ENCODE measurements around the gene PRDM11. TPM values are rescaled to one million over a fixed set of nuclear protein-coding genes. Genes with fewer than 3 reads are reported as not detected.

Gene PRDM11
- total RNA-seq, 2 experiments from 2014 or later: 4.5 to 8.4 TPM

DNA sequence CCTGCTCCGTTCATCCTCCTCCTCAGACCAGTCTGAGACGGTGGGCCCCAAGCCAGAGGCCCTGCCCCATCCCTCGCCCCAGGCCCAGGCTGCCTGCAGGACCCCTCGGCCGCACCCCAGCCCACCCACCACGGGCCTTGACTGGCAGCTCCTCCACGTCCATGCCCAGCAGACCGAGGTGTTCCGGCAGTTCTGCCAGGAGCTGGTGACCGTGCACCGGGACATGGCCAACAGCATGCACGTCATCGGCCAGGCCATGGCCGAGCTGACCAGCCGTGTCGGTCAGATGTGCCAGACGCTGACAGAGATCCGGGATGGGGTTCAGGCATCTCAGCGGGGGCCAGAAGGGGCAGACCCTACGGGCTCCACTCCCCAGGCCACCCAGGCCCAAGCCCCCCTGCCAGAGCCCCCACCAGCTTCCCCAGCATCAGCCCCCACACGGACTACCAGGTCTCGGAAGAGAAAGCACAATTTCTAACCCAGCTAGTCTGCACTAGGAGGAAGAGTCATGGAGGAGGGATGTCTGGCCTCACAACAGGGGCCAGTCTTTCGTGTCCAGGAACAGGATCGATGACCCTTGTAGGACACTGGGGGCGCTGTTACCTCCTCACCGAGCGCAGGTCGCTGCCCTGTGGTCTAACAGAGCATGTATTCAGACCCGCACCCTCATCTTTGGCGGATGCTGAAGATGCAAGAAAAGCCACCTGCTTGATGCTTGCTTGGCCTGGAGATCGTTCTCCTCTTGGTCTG is 66.3 kb downstream of the PRDM11 start:
- Histone ChIP-seq H4K20me1 (ENCODE audit: insufficient read depth, low read length) (no peaks in the 10 kb centered on the region), H3K4me3 (ENCODE audit: low read depth, low read length, poor library complexity, severe bottlenecking) (no peak overlapping the region), H3K27ac (ENCODE audit: low read depth, low read length, poor library complexity, severe bottlenecking) (no peak overlapping the region), H3K36me3 (ENCODE audit: insufficient read depth, low read length) (no peaks in the 10 kb centered on the region), H3K4me1 (ENCODE audit: insufficient read depth, low read length, poor library complexity, severe bottlenecking) (no peaks in the 10 kb centered on the region), H3K9me2 (ENCODE audit: insufficient read depth, low read length) (no peaks in the 10 kb centered on the region), H3K9me3 (ENCODE audit: low read length) (no peaks in the 10 kb centered on the region), H3K79me2 (ENCODE audit: insufficient read depth, low read depth, low read length) (no peaks in the 10 kb centered on the region), H2AFZ (ENCODE audit: low read length) (no peak overlapping the region), H3K4me2 (ENCODE audit: low read length) (no peak overlapping the region)
- no peak for DNase-seq (ENCODE audit: low spot score)
- TF ChIP-seq EZH2phosphoT487 (IDR thresholded peaks at IDR 0.05; ENCODE audit: borderline replicate concordance, low read depth, low read length): no peak
- TF ChIP-seq, protein P1, sequence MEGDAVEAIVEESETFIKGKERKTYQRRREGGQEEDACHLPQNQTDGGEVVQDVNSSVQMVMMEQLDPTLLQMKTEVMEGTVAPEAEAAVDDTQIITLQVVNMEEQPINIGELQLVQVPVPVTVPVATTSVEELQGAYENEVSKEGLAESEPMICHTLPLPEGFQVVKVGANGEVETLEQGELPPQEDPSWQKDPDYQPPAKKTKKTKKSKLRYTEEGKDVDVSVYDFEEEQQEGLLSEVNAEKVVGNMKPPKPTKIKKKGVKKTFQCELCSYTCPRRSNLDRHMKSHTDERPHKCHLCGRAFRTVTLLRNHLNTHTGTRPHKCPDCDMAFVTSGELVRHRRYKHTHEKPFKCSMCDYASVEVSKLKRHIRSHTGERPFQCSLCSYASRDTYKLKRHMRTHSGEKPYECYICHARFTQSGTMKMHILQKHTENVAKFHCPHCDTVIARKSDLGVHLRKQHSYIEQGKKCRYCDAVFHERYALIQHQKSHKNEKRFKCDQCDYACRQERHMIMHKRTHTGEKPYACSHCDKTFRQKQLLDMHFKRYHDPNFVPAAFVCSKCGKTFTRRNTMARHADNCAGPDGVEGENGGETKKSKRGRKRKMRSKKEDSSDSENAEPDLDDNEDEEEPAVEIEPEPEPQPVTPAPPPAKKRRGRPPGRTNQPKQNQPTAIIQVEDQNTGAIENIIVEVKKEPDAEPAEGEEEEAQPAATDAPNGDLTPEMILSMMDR (conservative IDR thresholded peaks at IDR 0.05; ENCODE audit: low read length): peak; percentile 33; the same call in 1 of the 2 replicates
- no TSS peak for BruUV-seq (replicated peaks)
- ChIA-PET CTCF (ENCODE audit: unreplicated experiment) (no interaction called here), POLR2A (no interaction called here)
- intact Hi-C loops (cut with micrococcal nuclease; ENCODE audit: unreplicated experiment): no loop called here

DNA sequence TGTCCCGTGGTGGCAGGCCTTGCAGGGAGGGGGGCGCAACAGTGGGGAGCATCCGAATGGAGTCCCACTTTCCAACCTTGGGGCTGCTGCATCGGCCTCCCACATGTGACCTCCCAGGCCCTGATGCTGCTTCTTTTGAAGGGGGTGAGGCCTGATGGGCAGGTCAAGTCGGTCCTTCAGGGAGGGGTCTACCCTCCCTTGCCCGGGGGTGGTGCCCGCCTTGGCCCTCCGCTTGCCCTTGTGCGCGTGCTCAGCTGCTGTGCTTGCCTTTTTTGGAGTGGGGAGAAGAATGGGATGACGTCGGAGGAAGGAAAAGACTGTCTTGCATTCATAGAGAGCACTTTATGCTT is 66.9 kb downstream of the PRDM11 start:
- intact Hi-C loops (cut with micrococcal nuclease; ENCODE audit: unreplicated experiment): no loop called here
- no peak overlapping the region for H3K4me2 ChIP-seq (ENCODE audit: low read length)
- ChIA-PET POLR2A (no interaction called here), CTCF (ENCODE audit: unreplicated experiment) (no interaction called here)
- no peaks in the 10 kb centered on the region for H3K4me1 ChIP-seq (ENCODE audit: insufficient read depth, low read length, poor library complexity, severe bottlenecking)
- BruUV-seq (replicated peaks): no TSS peak
- no peak for DNase-seq (ENCODE audit: low spot score)
- no peaks in the 10 kb centered on the region for H3K36me3 ChIP-seq (ENCODE audit: insufficient read depth, low read length)
- H3K79me2 ChIP-seq (ENCODE audit: insufficient read depth, low read depth, low read length): no peaks in the 10 kb centered on the region
- no peaks in the 10 kb centered on the region for H3K9me3 ChIP-seq (ENCODE audit: low read length)
- no peak for TF ChIP-seq EZH2phosphoT487 (IDR thresholded peaks at IDR 0.05; ENCODE audit: borderline replicate concordance, low read depth, low read length)
- TF ChIP-seq, protein P1 (conservative IDR thresholded peaks at IDR 0.05; ENCODE audit: low read length): 0 out of 2 replicates have a peak, but pooled peaks have one; percentile 2
- no peaks in the 10 kb centered on the region for H3K9me2 ChIP-seq (ENCODE audit: insufficient read depth, low read length)
- no peak overlapping the region for H2AFZ ChIP-seq (ENCODE audit: low read length)
- no peak overlapping the region for H3K27ac ChIP-seq (ENCODE audit: low read depth, low read length, poor library complexity, severe bottlenecking)
- no peaks in the 10 kb centered on the region for H4K20me1 ChIP-seq (ENCODE audit: insufficient read depth, low read length)
- H3K4me3 ChIP-seq (ENCODE audit: low read depth, low read length, poor library complexity, severe bottlenecking): no peak overlapping the region

DNA sequence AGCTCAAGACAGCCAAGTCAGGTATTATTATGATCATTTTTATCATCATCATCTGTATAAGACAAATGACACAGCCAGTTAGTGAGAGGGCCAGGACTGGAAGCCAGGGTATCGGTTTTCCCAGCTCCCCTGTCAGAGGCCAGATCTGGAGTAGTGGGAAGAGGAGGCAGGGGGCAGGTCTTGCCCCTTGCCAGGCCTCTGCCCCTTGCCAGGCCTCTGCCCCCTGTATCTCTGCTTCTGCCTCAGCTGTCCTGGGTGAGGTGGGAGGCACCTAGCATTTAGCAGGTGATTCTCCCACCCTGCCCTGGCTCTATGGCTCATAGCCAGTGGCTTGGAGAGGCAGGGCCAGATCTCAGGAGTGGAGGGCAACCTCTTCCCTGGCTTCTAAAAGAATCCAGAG is 67.3 kb downstream of the PRDM11 start:
- DNase-seq (ENCODE audit: low spot score): no peak
- no TSS peak for BruUV-seq (replicated peaks)
- Histone ChIP-seq H3K27ac (ENCODE audit: low read depth, low read length, poor library complexity, severe bottlenecking) (no peak overlapping the region), H3K9me3 (ENCODE audit: low read length) (no peaks in the 10 kb centered on the region), H3K79me2 (ENCODE audit: insufficient read depth, low read depth, low read length) (no peaks in the 10 kb centered on the region), H3K4me1 (ENCODE audit: insufficient read depth, low read length, poor library complexity, severe bottlenecking) (no peaks in the 10 kb centered on the region), H2AFZ (ENCODE audit: low read length) (no peak overlapping the region), H4K20me1 (ENCODE audit: insufficient read depth, low read length) (no peaks in the 10 kb centered on the region), H3K9me2 (ENCODE audit: insufficient read depth, low read length) (no peaks in the 10 kb centered on the region), H3K4me2 (ENCODE audit: low read length) (no peak overlapping the region), H3K36me3 (ENCODE audit: insufficient read depth, low read length) (no peaks in the 10 kb centered on the region), H3K4me3 (ENCODE audit: low read depth, low read length, poor library complexity, severe bottlenecking) (no peak overlapping the region)
- intact Hi-C loops (cut with micrococcal nuclease; ENCODE audit: unreplicated experiment): no loop called here
- TF ChIP-seq EZH2phosphoT487 (IDR thresholded peaks at IDR 0.05; ENCODE audit: borderline replicate concordance, low read depth, low read length): no peak
- TF ChIP-seq, protein P1 (conservative IDR thresholded peaks at IDR 0.05; ENCODE audit: low read length): no peak
- ChIA-PET CTCF (ENCODE audit: unreplicated experiment) (no interaction called here), POLR2A (no interaction called here)

All from OCI-LY7 (cell line).